ENCODE results near the gene IFNA10. TPM values are rescaled to one million over a fixed set of nuclear protein-coding genes. Genes with fewer than 3 reads are reported as not detected.
"Not testable (repeated sequence)": the region's sequence is repeated elsewhere in the genome, so short reads cannot be mapped to it uniquely, and the experiment has no call there.

The IFNA10 gene
- polyA plus RNA-seq, 2 of the 4 experiments (the other 2 are of a cell fraction), result not detected

DNA sequence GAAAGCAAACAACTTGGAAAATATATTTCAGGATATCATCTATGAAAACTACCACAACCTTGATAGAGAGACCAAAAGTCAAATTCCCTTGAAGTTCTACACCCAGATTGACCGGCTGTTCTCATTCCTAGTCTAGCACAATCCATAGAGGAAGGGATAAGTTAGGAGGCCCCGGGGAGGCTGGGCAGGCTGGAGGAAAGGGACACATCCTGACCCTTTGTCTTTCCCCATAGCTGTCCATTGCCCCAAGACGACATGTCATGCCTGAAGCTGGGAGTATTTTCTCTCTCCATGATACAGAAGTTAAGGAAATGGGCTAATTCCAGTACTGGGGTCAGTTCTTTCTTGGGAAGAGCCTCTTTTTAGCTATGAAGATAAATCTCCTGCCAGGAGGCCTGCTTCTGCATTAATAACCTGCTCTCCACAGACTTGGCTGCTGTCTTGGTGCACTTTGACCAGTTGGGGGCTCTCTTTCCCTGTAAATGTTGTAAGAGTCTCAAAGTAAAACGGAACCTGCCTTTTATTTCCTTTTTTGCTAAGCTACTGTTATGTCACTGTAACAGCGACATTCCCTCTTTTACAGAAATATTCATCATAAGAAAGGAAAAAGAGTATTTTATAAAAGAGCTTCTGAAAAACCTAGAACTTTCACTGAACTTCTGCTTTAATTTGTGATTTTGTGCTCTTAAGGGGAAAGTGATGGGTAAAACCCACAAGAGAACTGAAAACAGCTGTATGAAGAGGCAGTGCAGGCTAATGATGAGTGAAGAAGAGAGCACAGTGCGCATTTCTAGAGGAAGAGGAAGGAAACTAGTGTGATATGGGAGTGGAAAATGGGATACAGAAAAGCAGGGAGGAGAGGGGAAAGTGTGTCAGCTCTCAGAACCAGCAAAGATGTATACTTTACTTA, 11.8 kb downstream of the IFNA10 start:
- not testable (repeated sequence) for H3K4me3 ChIP-seq, H3K4me1 ChIP-seq, H3K27ac ChIP-seq, H3K9me3 ChIP-seq
- FAIRE-seq, result peak; percentile 23
- peak; percentile 36; the same call in 2 of the 3 replicates for TF ChIP-seq SMC3 (IDR thresholded peaks at IDR 0.05)
- peak; percentile 60 for TF ChIP-seq RAD21 (conservative IDR thresholded peaks at IDR 0.05 in 1 of 2, IDR thresholded peaks at IDR 0.05 in 1 of 2)
- TF ChIP-seq, protein P1, sequence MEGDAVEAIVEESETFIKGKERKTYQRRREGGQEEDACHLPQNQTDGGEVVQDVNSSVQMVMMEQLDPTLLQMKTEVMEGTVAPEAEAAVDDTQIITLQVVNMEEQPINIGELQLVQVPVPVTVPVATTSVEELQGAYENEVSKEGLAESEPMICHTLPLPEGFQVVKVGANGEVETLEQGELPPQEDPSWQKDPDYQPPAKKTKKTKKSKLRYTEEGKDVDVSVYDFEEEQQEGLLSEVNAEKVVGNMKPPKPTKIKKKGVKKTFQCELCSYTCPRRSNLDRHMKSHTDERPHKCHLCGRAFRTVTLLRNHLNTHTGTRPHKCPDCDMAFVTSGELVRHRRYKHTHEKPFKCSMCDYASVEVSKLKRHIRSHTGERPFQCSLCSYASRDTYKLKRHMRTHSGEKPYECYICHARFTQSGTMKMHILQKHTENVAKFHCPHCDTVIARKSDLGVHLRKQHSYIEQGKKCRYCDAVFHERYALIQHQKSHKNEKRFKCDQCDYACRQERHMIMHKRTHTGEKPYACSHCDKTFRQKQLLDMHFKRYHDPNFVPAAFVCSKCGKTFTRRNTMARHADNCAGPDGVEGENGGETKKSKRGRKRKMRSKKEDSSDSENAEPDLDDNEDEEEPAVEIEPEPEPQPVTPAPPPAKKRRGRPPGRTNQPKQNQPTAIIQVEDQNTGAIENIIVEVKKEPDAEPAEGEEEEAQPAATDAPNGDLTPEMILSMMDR (IDR thresholded peaks at IDR 0.05), result peak; percentile 62
- ATAC-seq, result peak; percentile 90 to 97
- peak in 1 of 2 experiments; percentile 29 for DNase-seq (ENCODE audit: low read depth in 1 of 2, low spot score in 1 of 2)
- H3K4me2 ChIP-seq, result peak overlapping the region; percentile 59
- WGBS (ENCODE audit: missing lambda C conversion rate), result 4% methylated on average over 6 of the region's 6 CpGs
- CTCF ChIA-PET, result interaction anchor here (0.7 to 2.1 kb wide), 25 partner anchors 9 to 593 kb away, joined by 3 to 9 read pairs (median 4); no protein-coding TSS in a partner anchor
- POLR2A ChIA-PET, result interaction anchor here (0.6 kb wide), 1 partner anchor 1971 kb away, joined by 3 read pairs; no protein-coding TSS in a partner anchor

DNA sequence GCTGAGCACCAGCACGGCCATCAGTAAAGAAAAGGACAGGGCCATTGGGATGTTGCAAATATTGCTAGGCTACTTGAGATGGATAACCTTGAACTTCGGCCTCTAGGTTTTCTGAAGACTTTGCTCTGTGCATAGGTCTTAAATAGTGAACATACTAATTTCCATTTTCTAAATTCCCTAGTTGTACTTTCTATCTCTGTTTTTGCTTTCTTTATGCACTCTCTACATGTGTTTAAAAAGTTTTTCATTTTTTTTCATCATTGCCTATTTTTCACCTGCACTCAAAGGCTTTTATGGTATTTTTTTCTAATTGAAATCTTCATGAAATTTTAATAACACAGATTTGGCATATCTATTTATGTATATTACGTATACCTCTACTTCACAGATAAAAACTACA, 19.5 kb downstream of the IFNA10 start, which contains the start of gene IFNA4:
TSS of gene IFNA4 (minus strand) at position 101 of the 400 bp plus-strand sequence. CDS start at position 45, 56 bp downstream.
- H3K4me2 ChIP-seq; ATAC-seq; DNase-seq (ENCODE audit: low read depth in 1 of 2, low spot score in 1 of 2); H3K4me3 ChIP-seq; H3K9me3 ChIP-seq; POLR2A ChIA-PET; CTCF ChIA-PET; FAIRE-seq; H3K27ac ChIP-seq; H3K4me1 ChIP-seq: not testable (repeated sequence)
- WGBS (ENCODE audit: missing lambda C conversion rate), result 40% methylated on average over 3 of the region's 3 CpGs

DNA sequence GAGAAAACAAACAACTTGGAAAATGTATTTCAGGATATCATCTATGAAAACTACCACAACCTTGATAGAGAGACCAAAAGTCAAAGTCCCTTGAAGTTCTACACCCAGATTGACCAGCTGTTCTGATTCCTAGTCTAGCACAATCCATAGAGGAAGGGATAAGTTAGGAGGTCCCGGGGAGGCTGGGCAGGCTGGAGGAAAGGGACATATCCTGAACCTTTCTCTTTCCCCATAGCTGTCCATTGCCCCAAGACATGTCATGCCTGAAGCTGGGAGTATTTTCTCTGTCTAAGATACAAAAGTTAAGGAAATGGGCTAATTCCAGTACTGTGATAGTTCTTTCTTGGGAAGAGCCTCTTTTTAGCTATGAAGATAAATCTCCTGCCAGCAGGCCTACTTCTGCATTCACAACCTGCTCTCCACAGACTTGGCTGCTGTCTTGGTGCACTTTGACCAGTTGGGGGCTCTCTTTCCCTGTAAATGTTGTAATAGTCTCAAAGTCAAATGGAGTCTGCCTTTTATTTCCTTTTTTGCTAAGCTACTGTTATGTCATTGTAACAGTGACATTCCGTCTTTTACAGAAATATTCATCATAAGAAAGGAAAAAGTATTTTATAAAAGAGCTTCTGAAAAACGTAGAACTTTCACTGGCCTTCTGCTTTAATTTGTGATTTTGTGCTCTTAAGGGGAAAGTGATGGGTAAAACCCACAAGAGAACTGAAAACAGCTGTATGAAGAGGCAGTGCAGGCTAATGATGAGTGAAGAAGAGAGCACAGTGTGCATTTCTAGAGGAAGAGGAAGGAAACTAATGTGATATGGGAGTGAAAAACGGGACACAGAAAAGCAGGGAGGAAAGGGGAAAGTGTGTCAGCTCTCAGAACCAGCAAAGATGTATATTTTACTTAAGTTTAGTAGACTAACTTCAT, 23.9 kb downstream of the IFNA10 start:
- DNase-seq (ENCODE audit: low read depth in 1 of 2, low spot score in 1 of 2) (peak in 1 of 2 experiments; percentile 37), ATAC-seq (peak; percentile 93 to 95)
- FAIRE-seq, H3K4me3 ChIP-seq, POLR2A ChIA-PET, H3K27ac ChIP-seq, H3K4me1 ChIP-seq, H3K9me3 ChIP-seq, H3K4me2 ChIP-seq: not testable (repeated sequence)
- TF ChIP-seq, protein P1 (IDR thresholded peaks at IDR 0.05), result peak; percentile 47
- TF ChIP-seq RAD21 (conservative IDR thresholded peaks at IDR 0.05 in 1 of 2, IDR thresholded peaks at IDR 0.05 in 1 of 2), result peak in 1 of 2 experiments; percentile 42; a peak in 4 of 5 replicates
- 0 out of 3 replicates have a peak, but pooled peaks have one; percentile 13 for TF ChIP-seq SMC3 (IDR thresholded peaks at IDR 0.05)
- 0 out of 4 replicates have a peak, but pooled peaks of 1 of the 2 experiments have one; percentile 8 for TF ChIP-seq CEBPB (IDR thresholded peaks at IDR 0.05)
- CTCF ChIA-PET, result interaction anchor here (0.6 to 1.4 kb wide), 15 partner anchors 9 to 348 kb away, joined by 3 to 6 read pairs (median 3); no protein-coding TSS in a partner anchor
- 10% methylated on average over 4 of the region's 4 CpGs for WGBS (ENCODE audit: missing lambda C conversion rate)

DNA sequence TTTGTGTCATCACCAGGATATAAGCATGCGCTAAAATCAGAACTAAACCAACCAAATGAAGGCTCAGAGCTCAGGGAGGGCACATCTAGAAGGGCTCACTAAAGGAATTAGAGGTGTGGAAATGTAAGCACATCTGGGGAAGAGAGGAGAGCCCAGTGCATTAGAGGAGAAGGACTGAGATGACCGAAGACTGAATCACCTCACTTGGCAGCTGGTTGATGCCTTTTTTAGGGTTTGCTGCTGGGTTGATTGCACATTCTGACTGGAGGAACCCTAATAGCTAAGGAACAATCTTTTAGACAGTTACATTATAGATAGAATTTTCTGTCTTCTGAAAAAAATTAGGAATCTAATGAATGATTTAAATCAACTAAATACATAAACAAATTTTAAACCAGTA, 32.3 kb downstream of the IFNA10 start:
- ATAC-seq, result no peak
- Histone ChIP-seq H3K9me3 (no peaks in the 10 kb centered on the region), H3K4me3 (no peak overlapping the region), H3K4me1 (no peaks in the 10 kb centered on the region), H3K27ac (no peak overlapping the region), H3K4me2 (no peak overlapping the region)
- TF ChIP-seq BHLHE40 (IDR thresholded peaks at IDR 0.05; ENCODE audit: low read depth, low read length) (no peak), TP53 (CRISPR knock-in tag; IDR thresholded peaks at IDR 0.05) (no peak), FOSL2 (IDR thresholded peaks at IDR 0.05) (no peak), FOSL2 (CRISPR knock-in tag; IDR thresholded peaks at IDR 0.05) (no peak), CHD4 (IDR thresholded peaks at IDR 0.05; ENCODE audit: borderline replicate concordance) (no peak), ZNF302 (CRISPR knock-in tag; IDR thresholded peaks at IDR 0.05) (no peak), JUN (IDR thresholded peaks at IDR 0.05) (no peak)
- no peak for FAIRE-seq
- CTCF ChIA-PET, result interaction anchor here (1.2 to 1.3 kb wide), 2 partner anchors 8 to 38 kb away, joined by 3 to 4 read pairs; no protein-coding TSS in a partner anchor
- DNase-seq (ENCODE audit: low read depth in 1 of 2, low spot score in 1 of 2), result no peak
- WGBS (ENCODE audit: missing lambda C conversion rate), result 81% methylated on average over 2 of the region's 2 CpGs
- POLR2A ChIA-PET, result no interaction called here

All from A549 (cell line).